Activated CD8-positive, alpha-beta memory T cell treated with anti-CD3 and anti-CD28 coated beads for 24 hours (primary cell): Measurements from ENCODE around the gene CCDC9B.
A peak's percentile ranks its signal among the peaks of the same experiment; 100 is the strongest.

ENCODE experiments used
- DNase-seq: peaks from one replicate; pipeline ENCODE4 v3.0.0-alpha.2; 2020

The CCDC9B gene

DNA sequence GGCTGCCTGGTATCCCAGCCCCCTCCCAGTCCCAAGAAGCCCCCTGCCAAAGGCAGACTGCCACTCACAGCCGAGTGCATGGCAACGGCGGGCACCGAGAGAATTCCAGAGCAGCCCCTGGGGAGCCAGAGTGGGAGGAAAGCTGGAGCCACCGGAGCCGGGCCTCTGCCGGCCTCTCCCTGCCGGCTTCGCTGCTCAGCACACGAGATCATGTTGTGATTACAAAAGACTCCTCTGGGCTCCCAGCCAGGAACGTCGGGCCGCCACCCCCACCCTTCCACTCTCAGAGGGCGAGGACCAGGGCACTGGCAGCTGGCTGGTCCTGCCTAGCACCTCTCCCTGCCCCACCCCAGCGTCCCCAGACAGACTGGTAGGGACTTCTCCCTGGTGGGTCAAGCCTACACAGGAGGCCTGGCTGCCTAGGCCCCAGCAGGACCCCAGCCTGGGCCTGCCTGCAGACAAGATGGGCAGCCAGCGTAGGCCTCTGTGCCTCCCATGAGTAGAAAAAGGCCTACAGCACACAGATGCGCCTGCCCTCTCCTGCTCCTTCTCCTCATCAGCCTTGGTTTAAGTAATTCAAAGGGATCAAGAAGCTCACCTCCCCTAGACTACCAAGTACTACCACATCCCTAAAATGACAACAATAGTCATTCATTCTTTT is at the start of gene CCDC9B:
Gene CCDC9B, minus strand, starts transcription at position 200 of the 661 bp plus-strand sequence. Its CDS starts 120 bp downstream, at position 80.
- no peak for DNase-seq

DNA sequence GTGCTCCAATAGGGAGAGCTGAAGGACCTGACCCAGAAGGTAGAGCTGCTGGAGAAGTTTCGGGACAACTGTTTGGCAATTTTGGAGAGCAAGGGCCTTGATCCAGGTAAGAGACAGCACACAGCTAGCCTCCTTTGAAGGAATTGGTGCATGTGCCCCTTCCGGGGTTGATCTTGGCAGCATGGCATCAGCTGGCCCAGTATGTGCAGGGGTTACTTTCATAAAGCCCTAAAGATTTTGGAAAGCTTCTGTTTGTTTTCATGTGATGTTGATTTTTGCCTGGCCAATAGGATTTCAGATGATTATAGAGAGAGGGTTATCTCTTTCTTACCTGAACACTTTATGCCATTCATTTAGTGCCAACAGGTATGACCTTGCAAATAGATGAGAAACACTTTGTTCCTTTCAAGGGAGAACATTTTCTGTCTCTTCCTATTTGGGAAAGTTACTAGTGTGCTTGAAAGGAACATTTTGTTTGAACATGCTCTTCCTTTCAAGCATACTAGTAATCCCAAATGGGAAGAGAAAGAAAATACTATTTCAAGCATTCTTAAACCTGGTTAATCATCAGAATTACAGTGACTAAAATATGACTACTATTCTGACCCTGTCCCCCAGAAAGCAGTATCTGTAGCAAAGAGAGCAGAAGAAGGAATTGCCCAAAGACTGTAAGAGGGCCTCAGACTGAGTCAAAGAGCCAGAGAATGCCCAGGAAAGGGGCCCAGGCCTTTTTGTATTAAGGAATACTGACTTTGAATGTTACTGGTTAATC is 49.3 kb upstream of the CCDC9B start:
- DNase-seq: no peak

DNA sequence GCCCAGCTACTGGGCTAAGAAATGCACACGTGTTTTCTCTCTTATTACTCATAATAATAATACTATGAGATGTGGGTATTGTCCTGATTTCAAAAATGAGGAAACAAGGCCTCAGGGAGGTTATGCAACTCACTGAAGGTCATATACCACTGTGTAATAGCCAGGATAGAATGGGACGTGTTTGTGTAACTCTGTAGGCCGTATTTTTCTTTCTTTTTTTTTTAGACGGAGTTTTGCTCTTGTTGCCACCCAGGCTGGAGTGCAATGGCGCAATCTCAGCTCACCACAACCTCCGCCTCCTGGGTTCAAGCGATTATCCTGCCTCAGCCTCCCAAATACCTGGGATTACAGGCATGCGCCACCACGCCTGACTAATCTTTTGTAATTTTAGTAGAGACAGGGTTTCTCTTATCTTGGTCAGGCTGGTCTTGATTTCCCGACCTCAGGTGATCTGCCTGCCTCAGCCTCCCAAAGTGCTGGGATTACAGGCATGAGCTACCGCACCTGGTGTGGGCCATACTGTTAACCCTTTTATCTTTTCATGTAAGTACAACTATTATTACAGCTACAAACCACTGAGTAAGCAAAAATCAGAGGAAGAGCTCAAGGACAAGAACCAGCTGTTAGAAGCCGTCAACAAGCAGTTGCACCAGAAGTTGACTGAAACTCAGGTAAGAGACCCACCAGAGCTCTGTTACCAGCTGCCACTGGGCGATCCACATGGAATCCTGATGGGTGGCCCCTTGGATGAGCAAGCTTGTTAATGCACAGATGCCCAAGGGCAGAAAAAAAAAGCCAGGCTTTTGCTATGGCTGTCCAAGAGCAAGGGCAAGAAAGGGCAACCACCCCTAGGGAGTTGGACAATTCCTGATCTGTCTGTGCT is 48.4 kb upstream of the CCDC9B start:
- DNase-seq: no peak

DNA sequence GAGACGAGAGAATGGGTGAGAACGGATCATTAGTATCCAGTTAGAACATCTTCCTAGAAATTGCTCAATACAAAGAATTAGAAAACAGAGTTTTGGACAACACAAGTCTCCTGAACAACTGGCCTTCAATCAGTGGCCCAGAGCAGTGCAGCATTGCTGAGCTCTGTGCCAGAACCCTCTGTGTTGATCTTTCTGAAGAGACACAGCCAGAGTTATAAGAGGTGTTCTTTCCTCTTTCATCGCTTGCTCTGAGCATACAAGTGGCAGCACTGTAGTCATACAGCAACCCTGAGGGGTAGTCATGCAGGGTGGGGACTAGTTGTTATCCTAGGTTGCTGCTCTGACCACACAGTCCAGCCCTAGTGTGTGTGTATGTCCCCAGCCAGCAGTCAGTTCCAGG is 45.7 kb upstream of the CCDC9B start:
- DNase-seq: no peak

DNA sequence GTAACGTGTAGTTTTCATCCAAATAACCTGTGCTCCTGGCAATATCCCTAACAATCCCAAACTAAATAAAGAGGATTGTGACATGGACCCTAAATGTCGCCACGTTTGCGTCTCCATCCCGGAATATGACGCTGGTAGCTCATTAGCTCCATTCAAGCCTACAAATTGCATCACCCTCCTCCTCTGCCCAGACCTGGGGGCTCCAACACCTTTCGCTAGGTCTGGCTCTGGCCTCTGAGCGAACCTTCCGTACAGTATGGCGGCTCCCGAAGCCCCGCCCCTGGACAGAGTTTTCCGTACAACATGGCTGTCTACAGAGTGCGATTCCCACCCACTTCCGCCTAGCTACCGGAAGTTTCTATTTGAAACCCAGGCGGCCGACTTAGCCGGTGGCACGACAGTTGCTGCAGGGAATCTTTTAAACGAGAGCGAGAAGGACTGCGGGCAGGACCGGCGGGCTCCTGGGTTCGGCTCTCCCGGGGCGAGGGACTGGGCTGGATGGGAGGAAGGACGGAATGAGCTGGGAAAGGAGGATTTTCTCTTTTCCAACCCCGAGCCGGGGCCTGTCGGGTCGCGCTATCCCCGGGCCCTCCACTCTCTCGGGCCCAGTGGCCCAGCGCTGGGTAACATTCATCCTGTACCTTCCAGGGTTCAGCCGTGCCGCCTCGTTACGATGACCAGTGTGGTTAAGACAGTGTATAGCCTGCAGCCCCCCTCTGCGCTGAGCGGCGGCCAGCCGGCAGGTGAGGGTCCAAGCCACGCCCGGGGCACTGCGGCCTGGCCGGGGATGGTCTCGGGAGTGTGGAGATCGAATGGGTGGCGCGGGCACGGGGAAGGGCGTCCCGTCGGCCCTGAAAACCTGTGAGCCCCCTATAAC is 42.1 kb upstream of the CCDC9B start, which contains the start of gene KNSTRN:
Gene KNSTRN, plus strand, starts transcription at position 142 of the 877 bp plus-strand sequence. Its CDS starts 115 bp downstream, at position 257.
- DNase-seq: peak; percentile 97

DNA sequence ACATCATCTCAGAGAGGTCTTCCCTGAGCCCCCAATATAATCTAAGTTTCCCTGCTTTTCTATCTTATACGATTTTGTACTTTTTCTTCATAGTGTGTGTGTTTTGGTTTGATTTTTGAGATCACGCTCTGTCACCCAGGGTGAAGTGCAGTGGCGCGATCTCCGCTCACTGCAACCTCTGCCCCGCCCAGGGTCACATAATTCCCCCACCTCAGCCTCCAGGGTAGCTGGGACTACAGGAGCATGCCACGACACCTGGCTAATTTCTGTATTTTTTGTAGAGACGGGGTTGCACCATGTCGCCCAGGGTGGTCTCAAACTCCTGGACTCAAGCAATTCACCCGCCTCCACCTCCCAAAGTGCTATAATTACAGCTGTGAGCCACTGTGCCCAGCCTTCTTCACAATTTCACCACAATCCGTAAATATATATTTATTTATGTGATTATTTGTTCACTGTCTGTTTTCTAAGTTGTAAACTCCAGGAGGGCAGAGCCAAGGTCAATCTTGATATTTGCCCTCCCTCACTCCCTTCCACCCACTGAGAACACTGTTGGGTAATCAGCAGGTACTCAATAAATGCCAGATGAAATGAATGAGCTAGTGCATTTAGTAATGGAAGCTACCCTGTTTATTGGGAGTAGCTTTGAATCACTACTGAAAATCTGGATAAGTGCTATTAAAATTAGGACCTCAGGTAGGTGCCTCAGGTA is 41.2 kb upstream of the CCDC9B start:
- DNase-seq: no peak

DNA sequence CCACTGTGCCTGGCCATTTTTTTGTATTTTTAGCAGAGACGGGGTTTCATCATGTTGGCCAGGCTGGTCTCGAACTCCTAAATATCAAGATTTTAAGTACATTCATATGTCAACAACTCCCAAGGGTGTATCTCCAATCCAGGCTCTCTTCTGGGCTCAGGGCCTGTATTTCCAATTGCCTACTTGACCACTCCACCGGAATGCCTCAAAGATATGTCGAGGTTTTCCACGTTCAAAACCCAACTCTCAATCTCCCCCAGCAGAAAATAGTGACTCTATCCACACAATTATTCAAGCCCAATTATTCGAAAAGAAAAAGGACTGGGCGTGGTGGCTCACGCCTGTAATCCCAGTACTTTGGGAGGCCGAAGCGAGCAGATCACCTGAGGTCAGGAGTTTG is 39.9 kb upstream of the CCDC9B start:
- DNase-seq: no peak

DNA sequence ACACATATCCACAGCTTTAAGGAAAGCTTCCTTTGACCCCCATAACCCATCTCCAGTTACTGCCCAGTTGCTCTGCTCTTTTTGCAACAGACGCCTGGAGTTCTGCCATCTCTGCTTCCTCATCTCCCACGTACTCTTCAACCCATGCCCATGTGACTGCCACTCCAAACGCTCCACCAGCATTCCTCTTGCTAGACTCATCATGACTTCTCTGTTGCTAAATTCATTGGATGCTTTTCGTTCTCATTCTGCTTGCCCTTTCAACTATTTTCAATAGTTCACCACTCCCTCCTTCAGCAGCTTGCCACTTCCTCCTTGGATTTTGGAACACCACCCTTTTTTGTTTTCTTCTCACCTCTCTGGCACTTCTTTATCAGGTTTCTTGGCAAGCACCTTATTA is 39.1 kb upstream of the CCDC9B start:
- no peak for DNase-seq

DNA sequence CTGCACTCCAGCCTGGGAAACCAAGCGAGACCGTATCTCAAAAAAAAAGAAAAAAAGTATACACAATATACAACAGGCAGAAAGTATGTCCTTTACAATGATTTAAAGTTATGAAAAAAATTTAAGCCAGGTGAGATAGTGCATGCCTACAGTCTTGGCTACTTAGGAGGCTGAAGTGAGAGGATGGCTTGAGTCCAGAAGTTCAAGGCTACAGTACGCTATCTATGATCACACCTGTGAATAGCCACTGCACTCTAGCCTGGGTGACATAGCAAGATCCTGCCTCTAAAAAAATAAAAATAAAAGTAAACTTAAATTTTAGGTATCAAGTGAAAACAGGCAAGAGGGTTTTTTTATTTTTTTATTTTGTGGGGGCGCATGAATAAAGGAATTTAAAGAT is 38.6 kb upstream of the CCDC9B start:
- DNase-seq: no peak

DNA sequence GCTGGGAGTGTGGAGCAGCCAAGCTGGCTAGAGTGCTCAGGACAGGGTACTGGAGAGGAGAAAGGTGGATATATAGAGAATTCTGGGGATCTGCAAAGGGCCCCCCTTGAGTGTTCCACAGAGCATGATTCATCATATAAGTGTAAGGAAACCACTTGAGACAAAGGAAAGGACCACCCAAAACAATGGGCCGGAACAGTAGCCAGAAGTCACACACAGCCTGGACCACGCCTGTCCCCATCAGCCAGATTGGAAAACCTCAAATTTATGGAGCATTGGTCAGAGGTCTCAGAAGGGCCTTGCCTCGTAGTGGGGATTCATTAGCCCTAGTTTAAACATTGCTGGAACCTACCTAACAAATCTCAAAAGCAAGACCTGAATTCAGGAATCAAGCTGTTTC is 36.9 kb upstream of the CCDC9B start:
- no peak for DNase-seq

DNA sequence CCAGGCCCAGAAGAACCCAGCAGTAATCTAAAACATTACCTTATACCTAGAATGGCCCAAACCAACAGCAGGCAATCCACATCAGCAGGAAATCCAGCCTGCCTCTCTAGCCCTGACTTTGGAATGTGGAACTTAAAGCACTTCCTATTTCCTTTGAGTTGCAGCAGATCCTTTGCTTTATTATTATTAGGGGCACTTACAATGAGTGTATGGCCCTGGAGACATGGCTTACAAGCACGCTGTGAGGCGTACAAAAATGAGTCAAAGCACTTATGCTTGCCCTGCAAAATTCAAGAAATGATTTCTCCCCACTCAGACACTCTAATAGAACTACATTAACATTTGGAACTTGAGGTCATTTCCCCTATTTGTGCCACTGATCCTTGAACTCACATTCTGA is 32.2 kb upstream of the CCDC9B start:
- no peak for DNase-seq

DNA sequence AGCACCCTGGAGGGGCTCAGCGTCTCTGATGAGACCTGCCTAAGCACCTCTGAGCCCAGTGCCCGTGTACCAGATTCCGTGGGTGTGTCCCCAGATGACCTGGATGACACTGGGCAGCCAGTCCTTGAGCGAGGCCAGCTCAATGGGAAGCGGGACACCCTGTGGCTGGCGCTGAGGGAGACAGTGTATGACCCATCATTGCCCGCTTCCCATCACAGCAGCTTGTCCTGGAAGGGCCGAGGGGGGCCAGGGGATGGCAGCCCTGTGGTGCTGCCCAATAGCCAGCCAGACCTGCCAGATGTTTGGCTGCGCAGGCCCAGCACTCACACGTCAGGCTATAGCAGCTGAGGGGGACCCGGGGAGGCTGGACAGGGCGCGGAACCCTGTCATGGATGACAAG is 29.2 kb upstream of the CCDC9B start:
- DNase-seq: no peak

DNA sequence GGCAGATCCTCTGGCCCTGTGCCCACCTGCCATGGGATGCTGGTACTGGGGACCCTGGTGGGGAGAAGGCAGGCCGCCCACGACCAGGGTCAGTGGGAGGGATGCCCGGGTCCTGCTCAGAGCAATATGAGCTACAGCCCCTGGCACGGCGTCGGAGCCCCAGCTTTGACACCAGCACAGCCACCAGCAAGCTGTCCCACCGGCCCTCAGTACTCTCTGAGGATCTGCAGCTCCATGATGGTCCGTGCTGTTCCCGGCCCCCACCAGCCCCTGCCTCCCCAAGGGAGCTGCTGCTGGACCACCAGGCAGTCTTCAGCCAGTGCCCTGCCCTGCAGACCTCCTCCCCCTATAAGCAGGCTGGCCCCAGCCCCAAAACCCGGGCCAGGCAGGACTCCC is 28.7 kb upstream of the CCDC9B start:
- DNase-seq: no peak

DNA sequence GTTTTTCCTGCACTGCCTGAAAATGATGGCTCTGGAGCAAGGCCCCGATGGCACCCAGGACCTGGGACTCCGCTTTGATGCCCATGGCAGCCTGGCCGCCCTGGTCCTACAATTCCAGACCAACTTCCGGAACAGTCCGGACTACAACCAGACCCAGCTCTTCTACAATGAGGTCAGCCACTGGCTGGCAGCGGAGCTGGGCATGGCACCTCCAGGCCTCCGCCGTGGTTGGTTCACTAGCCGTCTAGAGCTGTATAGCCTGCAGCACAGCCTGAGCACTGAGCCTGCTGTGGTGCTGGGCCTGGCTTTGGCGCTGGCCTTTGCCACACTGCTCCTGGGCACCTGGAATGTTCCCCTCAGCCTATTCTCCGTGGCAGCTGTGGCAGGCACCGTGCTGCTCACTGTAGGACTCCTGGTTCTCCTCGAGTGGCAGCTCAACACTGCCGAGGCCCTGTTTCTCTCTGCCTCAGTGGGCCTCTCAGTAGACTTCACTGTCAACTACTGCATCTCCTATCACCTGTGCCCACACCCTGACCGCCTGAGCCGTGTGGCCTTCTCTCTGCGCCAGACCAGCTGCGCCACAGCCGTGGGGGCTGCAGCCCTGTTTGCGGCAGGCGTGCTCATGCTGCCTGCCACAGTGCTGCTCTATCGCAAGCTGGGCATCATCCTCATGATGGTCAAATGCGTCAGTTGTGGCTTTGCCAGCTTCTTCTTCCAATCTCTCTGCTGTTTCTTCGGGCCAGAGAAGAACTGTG is 28.2 kb upstream of the CCDC9B start:
- no peak for DNase-seq

DNA sequence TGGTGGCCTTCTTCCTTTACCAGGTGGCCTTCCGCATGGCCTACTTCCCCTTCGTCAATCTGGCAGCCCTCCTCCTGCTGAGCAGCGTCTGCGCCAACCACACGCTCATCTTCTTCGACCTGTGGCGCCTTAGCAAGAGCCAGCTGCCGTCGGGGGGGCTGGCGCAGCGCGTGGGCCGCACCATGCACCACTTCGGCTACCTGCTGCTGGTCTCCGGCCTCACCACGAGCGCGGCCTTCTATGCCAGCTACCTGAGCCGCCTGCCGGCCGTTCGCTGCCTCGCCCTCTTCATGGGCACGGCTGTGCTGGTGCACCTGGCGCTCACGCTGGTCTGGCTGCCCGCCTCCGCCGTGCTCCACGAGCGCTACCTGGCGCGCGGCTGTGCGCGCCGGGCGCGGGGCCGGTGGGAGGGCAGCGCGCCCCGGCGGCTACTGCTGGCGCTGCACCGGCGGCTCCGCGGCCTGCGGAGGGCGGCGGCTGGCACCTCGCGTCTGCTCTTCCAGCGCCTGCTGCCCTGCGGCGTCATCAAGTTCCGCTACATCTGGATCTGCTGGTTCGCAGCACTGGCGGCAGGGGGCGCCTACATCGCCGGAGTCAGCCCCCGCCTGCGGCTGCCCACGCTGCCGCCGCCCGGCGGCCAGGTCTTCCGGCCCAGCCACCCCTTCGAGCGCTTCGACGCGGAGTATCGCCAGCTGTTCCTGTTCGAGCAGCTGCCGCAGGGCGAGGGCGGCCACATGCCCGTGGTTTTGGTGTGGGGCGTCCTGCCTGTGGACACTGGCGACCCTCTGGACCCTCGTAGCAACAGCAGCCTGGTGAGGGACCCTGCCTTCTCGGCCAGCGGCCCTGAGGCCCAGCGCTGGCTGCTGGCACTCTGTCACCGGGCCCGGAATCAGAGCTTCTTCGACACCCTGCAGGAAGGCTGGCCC is 27.2 kb upstream of the CCDC9B start:
- peak; percentile 89 for DNase-seq

DNA sequence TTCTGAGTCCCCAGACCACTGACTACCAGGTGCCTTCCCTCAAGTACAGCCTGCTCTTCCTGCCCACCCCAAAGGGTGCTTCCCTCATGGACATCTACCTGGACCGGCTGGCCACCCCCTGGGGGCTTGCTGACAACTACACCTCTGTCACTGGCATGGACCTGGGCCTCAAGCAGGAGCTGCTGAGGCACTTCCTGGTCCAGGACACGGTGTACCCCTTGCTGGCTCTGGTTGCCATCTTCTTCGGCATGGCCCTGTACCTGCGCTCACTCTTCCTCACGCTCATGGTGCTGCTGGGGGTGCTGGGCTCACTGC is 26.6 kb upstream of the CCDC9B start:
- DNase-seq: no peak

DNA sequence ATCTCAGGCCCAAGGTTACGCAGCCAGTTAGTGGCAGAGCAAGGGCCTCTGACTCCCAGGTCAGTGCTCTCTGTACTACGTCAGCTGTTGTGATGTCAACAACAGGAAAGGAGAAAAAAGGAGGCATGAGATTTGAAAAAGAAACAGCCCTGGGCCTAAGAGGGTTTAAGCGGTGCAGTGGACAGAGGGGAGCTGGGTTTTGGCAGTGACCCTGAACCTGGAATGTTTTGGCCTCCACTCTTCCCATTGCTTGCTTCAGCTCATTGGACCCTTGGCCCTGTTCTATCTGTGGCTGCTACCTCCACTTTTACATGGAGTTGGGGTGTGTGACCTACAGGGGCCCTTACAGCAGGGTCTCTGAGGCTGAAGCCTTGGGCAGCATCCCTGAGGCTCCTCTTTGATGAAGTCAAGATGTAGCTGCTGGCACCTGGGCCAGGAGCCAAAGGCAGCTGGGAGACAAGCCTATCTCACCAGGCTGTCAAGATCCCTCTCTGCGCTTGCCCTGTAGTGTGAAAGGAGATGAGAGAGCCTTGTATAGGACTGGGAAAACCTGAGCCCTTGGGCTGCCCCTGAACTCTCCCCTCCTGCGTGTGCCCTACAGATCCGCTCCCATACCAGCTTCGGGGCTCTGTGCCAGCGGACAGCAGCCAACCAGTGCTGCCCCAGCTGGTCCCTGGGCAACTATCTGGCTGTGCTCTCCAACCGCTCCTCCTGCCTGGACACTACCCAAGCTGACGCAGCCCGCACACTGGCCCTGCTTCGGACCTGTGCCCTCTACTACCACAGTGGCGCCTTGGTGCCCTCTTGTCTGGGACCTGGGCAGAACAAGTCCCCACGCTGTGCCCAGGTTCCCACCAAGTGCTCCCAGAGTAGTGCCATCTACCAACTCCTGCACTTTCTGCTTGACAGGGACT is 26.0 kb upstream of the CCDC9B start:
- DNase-seq: no peak

DNA sequence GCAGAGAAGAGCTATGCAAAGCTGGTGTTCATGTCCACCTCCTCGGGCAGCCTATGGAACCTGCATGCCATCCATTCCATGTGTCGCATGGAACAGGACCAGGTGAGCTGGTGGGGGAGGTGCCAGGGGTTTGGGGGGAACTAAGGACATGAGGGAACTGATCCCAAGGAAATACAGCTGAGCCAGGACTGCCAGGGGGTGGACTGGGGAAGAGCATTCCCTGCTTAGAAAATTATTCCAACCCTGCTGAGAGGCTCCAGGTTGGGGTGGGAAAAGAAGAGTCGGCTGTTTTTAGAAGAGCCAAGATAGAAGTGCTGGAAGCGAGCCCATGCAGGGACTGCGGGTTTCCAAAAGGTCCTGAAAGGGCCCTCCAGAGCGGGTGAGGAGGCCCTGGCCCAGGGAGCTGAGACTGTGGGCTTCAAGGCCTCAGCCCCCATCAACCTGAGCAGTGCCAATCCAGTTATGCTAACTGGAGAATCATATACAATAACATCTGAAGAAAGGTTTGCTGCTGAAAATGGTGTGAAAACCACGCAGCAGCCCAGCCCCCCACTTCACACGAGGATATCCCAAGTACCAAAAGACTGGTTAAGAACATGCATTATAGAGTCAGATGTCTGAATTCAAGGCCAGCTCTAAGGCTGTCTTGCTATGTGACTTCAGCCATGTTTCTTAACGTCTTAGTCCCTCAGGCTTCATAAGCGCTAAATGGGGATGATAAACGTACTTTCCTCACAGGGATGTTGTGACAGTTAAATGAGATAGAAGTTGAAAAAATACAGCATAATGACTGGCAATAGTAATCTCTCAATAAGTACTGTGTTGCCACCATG is 25.1 kb upstream of the CCDC9B start:
- no peak for DNase-seq
